GM15510 (cell line): ENCODE measurements around the gene DMD.

ENCODE experiments used
- POLR2A ChIP-seq: IDR thresholded peaks from 3 replicates; pipeline ENCODE4 v1.6.1; 2011; ENCODE audit warnings: borderline replicate concordance; ENCODE audit not compliant: insufficient read length; ENCODE audit errors: extremely low read depth

Gene DMD

DNA sequence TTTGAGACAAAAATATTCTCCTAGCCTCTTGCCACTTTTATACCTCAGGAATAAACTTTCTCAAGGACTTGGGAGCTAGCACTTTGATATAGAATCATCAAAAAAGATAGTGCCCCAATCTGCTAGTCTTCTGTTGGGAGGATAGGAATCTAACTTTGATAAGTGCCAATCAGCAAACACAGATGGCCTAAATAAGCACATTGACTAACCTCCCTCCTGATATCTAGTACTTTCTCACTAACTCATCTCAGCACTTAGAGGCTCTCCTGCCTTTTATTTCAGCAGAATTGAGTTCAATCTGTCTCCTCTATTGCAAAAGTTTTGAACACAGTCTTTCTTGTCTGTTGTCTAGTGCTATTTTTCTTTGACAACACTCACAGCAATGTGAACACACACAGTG, 1341.1 kb downstream of the DMD start:
- no peak for TF ChIP-seq POLR2A

DNA sequence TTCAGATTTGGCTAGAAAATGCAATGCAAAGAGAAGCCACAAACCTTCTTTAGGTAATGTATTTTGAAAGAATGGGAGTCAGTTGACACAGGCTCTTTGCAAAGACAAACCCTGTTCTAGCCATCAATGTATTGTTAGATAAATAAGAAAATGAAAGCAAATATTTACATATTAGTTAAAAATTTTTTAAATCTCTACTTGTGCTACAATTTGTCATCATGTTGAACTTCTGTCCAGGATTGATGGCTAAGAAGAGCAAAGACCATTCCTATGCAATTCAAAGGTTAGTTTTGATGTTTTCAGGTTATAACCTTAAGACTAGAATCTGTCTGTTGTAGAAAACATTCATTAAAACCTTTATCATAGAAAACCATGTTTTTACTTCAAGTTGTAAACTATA, 1350.7 kb downstream of the DMD start:
- no peak for TF ChIP-seq POLR2A

DNA sequence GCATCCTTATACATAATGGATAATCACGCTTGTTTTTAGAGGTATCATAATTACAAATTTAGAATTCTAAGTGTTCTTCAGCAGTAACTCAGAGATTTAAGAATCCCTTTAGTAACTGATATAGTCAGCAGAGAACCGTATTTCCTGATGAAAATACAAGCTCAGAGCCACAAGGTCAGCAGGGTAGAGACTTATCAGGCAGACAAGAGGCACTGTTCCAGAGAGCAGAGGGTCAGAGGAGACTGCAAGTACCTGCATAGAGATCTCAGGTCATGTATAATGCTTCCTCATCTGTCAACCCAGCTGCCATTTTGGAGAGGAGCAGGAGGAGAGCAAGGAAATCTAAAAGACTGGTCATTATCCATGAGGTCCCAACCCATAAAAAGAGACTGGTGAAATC, 1352.4 kb downstream of the DMD start:
- TF ChIP-seq POLR2A: no peak

DNA sequence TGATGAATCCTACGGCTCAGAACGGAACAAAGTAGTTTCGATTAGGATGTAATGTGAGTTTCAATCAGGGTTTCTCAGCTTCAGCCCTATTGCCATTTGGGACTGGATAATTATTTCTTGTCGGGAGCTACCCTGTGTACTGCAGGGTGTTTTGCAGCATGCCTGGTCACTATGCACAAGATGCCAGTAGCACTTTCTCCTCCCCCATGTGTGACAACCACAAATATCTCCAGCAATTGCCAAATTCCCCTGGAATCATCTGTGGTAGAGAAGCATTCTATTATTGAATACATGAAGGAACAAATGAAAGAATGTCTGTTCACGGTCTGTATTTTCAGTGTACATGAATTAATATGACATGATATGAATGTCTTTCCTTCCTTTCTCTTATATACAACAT, 1356.6 kb downstream of the DMD start:
- no peak for TF ChIP-seq POLR2A

DNA sequence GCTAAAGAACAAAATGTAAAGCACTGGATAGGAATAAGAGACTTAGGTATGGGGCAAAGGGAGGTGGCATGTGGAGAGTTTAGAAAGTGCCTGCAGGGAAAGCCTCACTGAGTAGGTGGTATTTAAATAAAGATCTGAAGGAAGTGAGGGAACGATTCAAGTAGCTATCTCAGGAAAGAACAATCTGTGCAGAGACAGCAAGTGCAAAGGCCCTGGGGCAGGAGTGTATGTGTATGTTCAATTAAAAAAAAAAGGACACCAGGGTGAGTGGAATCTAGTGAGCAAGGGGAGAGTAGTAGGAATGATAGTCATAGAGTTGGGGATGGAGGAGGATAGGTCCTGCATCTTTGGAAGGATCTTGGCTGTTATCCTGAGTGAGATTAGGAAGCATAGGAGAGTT, 1359.6 kb downstream of the DMD start:
- TF ChIP-seq POLR2A: no peak

DNA sequence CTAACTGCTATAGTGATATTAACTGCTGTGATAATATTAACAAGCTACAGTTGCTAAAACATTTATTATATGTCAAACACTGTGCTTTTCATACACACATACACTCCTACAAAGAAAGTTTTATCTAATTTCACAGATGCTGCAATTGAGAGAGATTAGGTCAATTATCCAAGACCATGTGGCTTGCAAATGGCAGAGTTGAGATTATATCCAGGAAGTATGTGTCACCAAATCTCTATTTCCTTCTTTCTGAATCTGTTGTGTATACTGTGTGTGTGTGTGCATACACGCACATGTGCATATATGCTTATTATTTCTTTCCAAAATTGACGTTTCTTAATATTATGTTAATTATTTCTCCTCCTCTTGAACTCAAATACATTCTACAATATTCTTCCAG, 1363.6 kb downstream of the DMD start:
- TF ChIP-seq POLR2A: no peak

DNA sequence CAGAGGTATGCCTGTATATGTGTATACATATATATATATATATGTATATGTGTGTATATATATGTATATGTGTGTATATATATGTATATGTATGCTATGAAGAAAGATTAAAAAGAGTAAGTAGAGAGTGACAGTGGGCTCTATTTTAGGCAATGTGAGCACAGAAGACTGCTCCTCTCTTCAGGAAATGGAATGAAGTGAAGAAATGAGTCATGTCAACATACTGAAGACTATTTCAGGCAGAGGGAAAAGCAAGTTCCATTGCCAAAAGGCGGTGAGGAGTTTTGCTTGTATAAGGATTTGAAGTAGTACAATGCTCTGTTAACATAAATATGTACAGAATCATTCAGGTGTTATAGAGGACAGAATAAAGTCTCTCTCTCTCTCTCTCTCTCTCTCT, 1366.3 kb downstream of the DMD start:
- no peak for TF ChIP-seq POLR2A

DNA sequence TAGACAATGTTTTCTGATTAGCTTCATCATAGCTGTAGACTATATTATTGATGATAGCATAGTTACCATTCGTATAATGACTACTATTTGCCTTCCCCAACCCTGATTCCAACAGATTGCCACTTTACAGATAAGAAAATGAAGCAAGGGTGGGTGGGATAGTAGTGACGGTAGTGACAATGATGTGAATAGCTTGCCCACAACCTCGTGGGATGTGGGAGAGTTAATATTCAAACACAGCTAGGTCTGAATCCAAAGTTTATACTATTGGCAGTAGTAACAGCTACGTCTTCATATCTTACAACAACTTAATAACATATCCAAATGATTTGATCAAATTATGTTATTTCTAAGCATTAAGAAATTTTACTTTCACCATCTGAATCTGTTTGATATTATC, 1372.7 kb downstream of the DMD start:
- no peak for TF ChIP-seq POLR2A

DNA sequence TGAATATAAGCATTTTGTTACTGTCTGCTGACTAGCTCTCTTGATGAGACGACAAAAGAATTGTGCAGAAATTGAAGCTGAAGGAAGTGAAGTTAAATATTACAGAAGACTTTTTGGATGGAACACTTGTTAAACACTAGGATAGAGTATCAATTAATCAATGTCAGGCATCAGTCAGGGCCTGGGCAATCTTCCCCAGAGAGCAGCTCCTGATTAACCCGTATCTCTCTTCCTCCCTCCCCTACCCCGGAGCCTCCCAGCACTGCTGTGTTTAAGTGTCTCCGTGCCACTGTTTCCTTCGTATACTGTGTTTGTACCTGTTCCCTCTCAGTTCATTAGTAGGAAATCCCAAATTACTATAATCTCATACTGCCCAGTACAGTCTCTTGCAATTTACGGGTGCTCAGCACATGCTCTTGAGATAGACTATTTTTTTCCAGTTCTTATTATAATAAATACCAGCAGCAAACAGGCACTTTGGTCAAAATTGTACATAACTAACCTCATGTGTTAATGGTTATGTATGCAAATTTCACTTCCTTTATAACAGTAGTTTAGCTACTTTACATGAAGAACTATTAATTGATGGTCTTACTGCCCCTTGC, 1373.8 kb downstream of the DMD start:
- TF ChIP-seq POLR2A: no peak

DNA sequence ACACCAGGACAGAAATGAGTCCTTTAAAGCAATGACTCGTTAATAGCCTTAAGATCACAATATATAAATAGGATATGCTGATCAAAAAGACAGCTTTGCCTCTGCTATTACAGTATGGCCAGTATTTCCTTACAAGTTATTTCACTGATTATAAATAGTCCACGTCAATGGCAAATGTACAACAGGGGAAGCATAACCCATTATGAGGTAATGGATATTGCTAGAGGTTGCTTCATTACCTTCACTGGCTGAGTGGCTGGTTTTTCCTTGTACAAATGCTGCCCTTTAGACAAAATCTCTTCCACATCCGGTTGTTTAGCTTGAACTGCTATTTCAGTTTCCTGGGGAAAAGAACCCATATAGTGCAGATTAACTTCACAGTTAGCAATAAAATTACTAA, 1374.9 kb downstream of the DMD start:
- no peak for TF ChIP-seq POLR2A

DNA sequence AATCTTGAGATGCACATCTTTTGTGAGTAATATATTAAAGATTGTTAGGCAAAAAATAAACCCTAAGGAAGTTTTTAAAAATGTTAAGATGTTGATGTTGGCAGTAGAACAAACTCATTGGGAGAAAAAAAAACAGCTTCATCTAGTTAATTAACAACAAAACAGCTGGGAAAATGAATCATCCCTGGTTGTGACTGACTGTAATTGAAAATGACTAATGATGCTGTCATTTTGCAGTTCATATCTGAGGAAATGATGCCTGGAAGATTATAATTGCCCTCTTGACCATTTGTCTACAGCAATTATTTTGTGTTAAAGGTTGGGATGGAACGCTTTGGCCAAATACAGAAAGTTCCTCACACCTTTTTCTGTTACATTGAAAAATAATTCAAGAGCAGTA, 1379.1 kb downstream of the DMD start:
- no peak for TF ChIP-seq POLR2A

DNA sequence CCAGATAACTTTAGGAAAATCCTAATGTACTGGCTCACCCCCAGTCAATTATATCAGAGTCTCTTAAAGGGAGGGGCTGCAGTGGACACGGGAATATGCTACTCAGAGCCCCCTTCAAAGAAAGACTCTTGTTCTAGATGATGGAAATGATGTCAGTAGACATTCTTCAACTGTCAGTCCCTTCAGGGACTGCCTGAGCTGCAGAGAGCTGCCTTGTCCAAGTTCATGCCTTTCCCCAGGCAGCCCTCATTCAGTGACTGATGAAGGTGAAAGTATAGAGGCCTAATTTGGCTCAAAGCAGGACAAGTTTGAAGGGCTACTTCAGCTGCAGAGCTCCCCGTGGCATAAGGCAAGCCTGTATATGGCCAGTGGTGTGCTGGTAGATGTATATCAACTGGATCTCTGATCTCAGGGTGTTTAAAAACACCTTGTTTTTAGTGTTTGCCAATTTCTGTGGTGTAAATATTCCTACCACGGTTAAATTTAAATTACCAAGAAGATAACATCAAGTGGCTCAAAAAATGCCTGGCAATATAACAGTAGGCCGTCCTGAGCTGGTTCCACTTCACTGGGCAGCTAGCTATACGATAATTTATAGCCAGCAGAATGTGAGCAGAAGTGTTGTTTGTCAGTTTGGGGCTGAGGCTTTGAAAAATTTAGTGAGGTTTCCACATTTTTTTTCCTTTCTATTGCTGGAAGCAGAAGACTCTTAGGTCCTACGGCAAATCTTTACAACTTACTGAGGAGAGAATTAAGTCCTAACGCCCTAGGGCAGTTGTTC, 1390.7 kb downstream of the DMD start:
- no peak for TF ChIP-seq POLR2A

DNA sequence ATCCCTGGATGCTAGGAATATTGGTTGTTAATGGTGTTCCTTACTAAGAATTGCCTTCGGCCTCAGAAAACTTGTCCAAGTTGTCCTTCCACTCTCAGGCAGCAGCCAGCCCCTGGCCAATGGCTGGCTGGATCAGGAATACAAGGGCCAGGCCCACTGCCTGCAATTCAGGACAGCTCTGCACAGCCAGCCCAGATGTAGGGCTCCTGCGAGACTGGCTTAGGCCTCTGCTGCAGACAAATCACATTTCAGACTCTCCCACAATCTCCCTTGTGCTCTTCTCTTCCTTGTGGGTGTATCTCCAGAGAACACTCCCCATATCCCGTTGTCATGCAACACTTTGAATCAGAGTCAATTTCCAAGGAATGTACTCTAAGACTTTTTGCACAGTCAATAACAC, 1391.9 kb downstream of the DMD start:
- no peak for TF ChIP-seq POLR2A

DNA sequence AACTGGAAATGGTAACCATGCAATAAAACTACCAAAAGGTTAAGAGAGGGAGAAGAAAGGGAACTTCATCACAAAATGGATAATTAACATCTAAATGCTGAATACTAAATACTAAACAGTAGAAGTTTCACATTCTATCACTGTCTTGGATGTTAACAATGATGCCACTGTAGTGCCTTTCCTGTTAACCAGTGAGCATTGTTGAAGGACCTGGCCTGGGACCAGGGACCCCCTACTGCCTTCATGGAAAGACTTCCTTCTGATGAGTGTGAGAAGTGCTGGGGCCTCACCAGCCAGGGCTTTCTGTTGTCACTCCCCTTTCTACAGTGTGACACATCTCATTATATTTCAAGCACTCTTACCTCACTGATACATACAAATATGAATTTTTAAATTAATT, 1400.2 kb downstream of the DMD start:
- TF ChIP-seq POLR2A: no peak

DNA sequence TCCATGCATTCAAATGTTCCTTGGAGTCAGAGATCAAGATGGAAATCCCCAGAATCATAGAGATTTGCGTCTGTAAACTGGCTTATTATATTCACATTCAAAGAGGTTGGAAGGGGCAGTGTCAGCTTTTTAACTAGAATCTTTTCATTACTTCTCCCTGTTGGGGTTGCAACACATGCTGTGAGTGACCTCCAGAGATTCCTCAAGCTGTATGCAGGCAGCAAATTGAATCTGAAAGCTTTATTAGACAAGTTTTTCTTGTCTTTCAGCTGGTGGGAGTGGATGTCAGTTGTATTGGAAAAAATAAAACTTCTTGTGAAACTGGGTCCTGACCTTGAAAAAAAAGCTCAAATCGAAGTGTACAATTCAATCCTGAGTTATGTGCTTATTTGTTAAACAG, 1403.0 kb downstream of the DMD start:
- no peak for TF ChIP-seq POLR2A

DNA sequence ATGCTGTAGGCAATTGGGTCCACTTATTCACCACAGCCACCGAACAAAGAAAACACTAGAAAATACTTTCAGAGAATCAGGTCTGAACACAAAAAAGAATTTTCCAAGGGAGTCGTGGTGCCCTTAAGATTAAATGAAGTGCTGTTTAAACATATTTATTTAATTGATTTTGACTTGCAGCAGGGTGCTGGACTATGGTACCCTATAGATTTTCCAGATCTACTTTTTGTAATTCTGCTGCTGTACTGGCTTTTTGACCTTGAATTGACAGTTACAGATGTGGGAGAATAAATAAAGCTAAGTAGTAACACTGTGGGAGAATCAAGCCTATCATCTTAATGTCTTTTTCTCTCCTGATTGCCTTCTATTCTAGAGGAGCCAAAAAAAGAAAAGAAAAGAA, 1404.2 kb downstream of the DMD start:
- TF ChIP-seq POLR2A: no peak

DNA sequence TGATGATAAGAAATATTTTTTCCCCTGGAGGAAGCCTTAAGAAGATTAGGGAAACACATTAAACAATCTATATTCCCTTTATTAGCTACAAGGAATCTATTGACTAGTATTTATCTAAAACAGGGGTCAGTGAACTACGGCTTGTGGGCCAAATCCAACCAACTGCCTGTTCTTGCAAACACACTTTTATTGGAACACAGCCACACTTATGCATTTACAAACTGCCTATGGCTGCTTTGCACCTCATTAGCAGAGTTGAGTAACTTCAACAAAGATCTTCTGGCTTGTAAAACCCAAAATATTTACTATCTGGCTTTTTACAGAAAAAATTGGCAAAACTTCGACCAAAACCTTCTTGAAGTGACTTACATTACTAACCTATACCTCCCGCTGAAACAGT, 1405.6 kb downstream of the DMD start:
- TF ChIP-seq POLR2A: no peak

DNA sequence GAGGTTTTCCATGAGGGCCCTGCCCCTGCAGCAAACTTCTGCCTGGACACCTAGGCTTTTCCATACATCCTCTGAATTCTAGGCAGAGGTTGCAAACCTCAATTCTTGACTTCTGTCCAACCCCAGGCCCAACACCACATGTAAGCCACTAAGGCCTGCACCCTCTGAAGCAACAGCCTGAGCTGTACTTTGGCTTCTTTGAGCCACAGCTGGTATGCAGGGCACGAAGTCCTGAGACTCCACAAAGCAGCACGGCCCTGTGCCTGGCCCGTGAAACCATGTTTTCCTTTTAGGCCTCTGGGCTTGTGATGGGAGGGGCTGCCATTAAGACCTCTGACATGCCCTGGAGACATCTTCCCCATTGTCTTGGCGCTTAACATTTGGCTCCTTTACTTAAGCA, 1411.1 kb downstream of the DMD start:
- no peak for TF ChIP-seq POLR2A

DNA sequence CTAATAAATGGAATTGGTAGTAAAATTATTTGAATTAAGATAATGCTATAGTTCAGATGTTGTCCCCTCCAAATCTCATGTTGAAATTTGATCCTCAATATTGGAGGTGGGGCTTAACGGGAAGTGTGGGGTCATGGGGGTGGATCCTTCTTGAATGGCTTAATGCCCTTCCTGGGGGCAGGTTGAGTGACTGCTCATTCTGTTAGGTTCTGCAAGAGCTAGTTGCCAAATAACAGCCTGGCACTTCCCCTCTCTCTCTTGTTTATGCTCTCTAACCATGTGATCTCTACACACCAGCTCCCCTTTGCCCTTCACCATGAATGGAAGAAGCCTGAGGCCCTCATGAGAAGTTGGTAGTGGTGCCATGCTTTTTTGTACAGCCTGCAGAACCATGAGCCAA, 1414.7 kb downstream of the DMD start:
- no peak for TF ChIP-seq POLR2A
